ENCODE results near the gene VPREB3.

VPREB3 gene, protein sequence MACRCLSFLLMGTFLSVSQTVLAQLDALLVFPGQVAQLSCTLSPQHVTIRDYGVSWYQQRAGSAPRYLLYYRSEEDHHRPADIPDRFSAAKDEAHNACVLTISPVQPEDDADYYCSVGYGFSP

DNA sequence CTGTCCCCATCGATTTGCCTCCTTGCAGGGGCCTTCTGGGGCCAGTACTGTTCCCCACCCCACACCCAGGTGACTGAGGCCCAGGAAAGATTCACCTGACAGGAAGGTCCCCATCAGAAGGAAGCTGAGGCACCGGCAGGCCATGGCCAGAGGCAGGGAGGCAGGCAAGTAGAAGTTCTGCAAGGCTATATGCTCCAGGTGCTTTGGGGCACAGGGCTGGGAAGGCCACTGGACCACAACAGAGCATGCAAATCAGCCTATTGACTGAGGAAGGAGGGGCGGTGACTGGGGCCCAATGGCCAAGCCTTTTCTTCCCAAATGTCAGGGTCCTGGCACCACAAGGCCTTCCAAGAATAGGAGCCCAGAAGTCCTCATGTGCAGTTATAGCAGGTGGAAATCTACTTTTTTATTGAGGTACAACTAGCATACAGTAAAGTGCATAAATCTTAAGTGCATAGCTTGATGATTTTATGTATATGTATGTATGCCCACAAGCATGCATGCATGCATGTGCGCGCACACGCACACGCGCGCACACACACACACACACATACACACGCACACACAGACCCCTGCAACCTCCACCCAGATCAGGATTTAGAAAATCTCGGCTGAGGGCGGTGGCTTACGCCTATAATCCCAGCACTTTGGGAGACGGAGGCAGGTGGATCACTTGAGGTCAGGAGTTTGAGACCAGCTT is at the start of gene VPREB3:
Gene VPREB3 (minus strand): TSS at position 206 of the 700 bp plus-strand sequence. CDS start 62 bp downstream, at position 144.
- TF ChIP-seq, protein P1, sequence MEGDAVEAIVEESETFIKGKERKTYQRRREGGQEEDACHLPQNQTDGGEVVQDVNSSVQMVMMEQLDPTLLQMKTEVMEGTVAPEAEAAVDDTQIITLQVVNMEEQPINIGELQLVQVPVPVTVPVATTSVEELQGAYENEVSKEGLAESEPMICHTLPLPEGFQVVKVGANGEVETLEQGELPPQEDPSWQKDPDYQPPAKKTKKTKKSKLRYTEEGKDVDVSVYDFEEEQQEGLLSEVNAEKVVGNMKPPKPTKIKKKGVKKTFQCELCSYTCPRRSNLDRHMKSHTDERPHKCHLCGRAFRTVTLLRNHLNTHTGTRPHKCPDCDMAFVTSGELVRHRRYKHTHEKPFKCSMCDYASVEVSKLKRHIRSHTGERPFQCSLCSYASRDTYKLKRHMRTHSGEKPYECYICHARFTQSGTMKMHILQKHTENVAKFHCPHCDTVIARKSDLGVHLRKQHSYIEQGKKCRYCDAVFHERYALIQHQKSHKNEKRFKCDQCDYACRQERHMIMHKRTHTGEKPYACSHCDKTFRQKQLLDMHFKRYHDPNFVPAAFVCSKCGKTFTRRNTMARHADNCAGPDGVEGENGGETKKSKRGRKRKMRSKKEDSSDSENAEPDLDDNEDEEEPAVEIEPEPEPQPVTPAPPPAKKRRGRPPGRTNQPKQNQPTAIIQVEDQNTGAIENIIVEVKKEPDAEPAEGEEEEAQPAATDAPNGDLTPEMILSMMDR (IDR thresholded peaks at IDR 0.05; ENCODE audit: insufficient read depth, low read depth, low read length, missing control alignments) = no peak
- peak within 1 kb of the TSS; percentile 21 for H3K4me3 ChIP-seq (ENCODE audit: low read depth, low read length)
- DNase-seq (ENCODE audit: low read depth) = peak; percentile 31

DNA sequence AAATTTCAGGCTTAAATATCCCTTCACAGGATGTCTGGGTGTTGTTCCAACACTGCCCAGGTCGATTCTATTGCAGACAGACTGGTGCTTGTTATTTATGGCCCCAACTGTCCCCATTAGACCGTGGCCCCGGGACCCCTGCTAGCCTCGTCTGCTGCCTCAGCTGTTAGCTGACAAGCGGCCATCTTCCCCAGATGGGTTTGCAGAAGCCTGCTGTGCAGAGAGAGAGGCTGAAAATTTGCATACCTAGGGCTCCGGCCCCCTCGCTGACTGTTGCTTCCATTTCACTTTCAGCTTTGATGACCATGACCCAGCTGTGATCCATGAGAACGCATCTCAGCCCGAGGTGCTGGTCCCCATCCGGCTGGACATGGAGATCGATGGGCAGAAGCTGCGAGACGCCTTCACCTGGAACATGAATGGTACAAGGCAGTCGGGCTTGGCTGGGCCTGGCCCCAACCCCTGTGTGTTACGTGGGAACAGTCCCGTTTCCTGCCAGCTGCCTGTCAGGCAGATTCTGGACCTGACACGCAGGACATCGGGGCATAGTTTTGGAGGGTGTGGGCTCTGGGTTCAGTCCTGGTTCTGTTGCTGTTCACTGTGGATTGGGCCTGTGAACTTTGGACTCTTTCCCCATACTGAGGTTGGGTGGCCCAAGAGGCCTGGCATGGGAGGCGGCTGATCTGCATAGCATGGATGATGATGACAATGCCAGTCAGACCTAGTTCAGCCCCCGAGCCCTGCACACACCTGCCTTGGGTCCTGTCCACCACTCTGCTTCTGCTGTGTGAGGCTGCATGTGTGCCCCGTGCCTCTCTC is 49.0 kb upstream of the VPREB3 start:
- TF ChIP-seq, protein P1 (IDR thresholded peaks at IDR 0.05; ENCODE audit: insufficient read depth, low read depth, low read length, missing control alignments) = no peak
- H3K4me3 ChIP-seq (ENCODE audit: low read depth, low read length) = peak overlapping the region; percentile 53

DNA sequence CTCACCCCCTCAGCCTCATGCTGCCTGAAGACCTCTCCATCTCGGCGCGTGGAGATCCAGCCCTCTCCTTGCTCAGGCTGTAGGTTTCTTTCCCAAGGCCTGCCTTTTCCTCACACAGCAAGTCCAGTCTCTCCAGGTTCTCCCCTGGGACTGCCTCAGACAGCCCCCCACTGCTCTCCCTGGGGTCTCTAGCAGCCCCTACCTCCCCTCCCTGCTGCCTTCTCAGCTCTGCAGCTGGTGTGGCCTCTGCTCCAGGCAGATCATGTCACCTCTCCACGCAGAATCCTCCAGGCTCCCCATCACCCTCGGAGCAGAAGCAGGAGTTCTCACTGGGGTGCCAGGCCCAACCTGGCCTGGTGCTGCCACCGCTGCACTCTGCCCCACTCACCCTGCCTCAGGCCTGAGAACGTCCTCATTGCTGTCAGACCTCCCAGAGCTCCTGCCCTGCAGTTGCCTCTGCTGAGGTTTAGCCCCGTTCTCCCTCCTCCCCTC is 47.7 kb upstream of the VPREB3 start:
- TF ChIP-seq, protein P1 (IDR thresholded peaks at IDR 0.05; ENCODE audit: insufficient read depth, low read depth, low read length, missing control alignments) = no peak
- no peak overlapping the region for H3K4me3 ChIP-seq (ENCODE audit: low read depth, low read length)
- no peak for DNase-seq (ENCODE audit: low read depth)

More for the DNA sequence above, 49.0 kb upstream of the VPREB3 start:
- DNase-seq (ENCODE audit: low read depth) = peak; percentile 76

DNA sequence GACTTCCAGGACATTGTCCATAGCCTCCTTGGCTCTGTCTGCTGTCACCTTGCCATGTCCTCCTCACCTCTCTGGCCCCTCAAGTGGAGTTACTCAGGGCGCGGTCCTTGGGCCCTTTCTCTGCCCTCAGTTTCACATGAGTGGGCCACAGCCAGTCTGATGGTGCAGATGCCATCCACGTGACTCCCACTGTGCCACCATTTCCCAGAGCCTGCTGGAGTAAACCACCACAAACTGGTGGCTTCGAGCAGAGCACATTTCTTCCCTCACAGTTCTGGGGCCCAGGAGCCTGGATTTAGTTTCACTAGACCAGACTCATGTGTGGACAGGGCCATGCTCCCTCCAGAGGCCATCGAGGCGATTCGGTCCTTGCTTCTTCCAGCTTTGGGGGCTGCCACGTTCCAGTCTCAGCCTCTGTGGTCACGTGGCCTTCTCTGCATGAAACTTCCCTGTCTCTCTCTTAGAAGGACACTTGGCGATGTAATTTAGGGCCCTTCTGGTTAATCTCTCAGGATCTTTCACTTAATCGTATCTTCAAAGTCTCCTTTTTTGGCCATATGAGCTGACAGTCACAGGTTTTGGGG is 47.1 kb upstream of the VPREB3 start:
- peak overlapping the region; percentile 47 for H3K4me3 ChIP-seq (ENCODE audit: low read depth, low read length)
- TF ChIP-seq, protein P1 (IDR thresholded peaks at IDR 0.05; ENCODE audit: insufficient read depth, low read depth, low read length, missing control alignments) = no peak
- DNase-seq (ENCODE audit: low read depth) = no peak

DNA sequence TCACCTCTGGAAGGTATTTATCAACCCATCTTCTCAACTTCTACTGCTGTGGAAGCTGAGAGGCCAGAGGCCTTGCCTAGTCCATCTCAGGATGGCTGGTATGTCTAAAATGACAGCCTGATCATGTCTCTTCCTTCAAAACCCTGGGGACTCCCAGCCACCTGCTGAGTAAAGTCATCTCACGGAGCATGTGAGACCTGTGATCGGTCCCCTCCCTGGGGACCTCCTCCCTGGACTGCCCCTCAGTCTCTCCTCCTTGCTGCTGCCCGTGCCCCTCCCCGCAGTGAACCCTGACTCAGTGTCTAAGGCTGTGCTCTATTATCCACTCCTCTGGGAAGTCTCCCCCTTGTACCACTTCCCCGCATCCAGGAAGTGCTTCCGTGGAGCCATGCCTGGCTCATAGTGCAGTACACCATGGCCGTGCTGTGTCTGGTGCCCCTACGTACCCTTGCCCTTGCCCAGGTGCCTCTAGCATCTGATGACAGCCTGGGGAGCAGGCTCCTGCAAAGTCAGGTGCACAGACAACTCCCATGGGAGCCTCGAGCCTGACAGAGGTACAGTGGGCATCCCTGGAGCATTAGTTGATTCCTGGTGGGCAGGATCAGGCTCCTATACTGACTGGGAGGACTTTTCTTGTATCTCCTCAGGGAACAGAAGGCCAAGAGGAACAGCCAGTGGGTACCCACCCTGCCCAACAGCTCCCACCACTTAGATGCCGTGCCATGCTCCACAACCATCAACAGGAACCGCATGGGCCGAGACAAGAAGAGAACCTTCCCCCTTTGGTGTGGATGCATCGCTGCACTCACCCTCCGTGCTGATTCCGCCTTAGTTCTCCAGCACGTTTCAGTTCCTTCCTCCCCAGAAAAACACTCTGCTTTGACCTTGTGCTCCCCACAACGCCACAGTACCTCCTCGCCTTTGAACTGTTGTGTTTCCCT is 46.3 kb upstream of the VPREB3 start:
- peak; percentile 93 for DNase-seq (ENCODE audit: low read depth)
- peak overlapping the region; percentile 47 for H3K4me3 ChIP-seq (ENCODE audit: low read depth, low read length)
- TF ChIP-seq, protein P1 (IDR thresholded peaks at IDR 0.05; ENCODE audit: insufficient read depth, low read depth, low read length, missing control alignments) = no peak

DNA sequence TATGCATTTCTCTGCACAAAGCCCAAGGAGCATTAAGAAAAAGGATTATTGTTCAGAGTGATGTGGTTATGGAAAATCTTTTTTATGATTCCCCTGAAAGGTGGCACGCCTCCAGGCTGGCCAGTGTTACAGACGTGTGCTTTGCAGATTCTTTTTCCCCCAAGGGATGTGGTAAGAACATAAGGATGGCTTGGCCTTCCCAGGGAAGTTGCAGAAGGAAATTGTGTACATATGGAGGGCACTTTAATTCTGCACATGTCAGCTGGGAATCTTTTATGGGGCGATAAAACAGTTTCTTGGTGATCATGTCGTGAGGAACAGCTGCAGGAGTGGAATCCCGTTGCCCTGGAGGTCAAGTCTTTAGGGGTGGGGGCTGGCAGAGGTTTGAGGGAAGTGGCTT is 42.2 kb upstream of the VPREB3 start:
- TF ChIP-seq, protein P1 (IDR thresholded peaks at IDR 0.05; ENCODE audit: insufficient read depth, low read depth, low read length, missing control alignments) = no peak
- H3K4me3 ChIP-seq (ENCODE audit: low read depth, low read length) = no peak overlapping the region

More for the DNA sequence above, 42.2 kb upstream of the VPREB3 start:
- no peak for DNase-seq (ENCODE audit: low read depth)
